ENCODE results near the gene SLC9A9.

GRCh38 chr3:143600756-143601718 is 247.2 kb downstream of the SLC9A9 start:
- TF ChIP-seq ARNTL (CRISPR knock-in tag; IDR thresholded peaks at IDR 0.05; ENCODE audit: borderline replicate concordance, low read depth) (no peak), BACH2 (CRISPR knock-in tag; IDR thresholded peaks at IDR 0.05; ENCODE audit: borderline replicate concordance) (no peak), CSDC2 (CRISPR knock-in tag; IDR thresholded peaks at IDR 0.05) (no peak), TCF4 (CRISPR knock-in tag; IDR thresholded peaks at IDR 0.05; ENCODE audit: borderline replicate concordance) (no peak), POU6F1 (CRISPR knock-in tag; IDR thresholded peaks at IDR 0.05; ENCODE audit: borderline replicate concordance, low read depth) (no peak), ZC3H10 (CRISPR knock-in tag; IDR thresholded peaks at IDR 0.05) (no peak), PATZ1 (CRISPR knock-in tag; IDR thresholded peaks at IDR 0.05; ENCODE audit: borderline replicate concordance) (no peak), ESRRG (CRISPR knock-in tag; IDR thresholded peaks at IDR 0.05) (no peak), ZNF565 (CRISPR knock-in tag; conservative IDR thresholded peaks at IDR 0.05; ENCODE audit: low read depth) (no peak), CREB5 (CRISPR knock-in tag; IDR thresholded peaks at IDR 0.05; ENCODE audit: low read depth) (no peak)
